A549 treated with GW870086 at 1 μM for 4 hours (cell line): ENCODE data around the gene HOXD12. TPM values are rescaled to one million over a fixed set of nuclear protein-coding genes. Genes with fewer than 3 reads are reported as not detected.

ENCODE experiments used
- total RNA-seq: library from RNA; stranded (reverse); fragments of 200-300 nt; extraction: Qiagen RNA extraction; gene quantifications from 5 replicates; pipeline ENCODE4 v1.2.3, GENCODE V29; 2022; ENCODE audit warnings: low read depth

Gene HOXD12
- not detected in 5 replicates for total RNA-seq

GRCh38 chr2:176099728-176100546, at the start of gene HOXD12:
Gene HOXD12, plus strand, starts transcription at chr2:176099795. Its CDS starts 7 bp downstream, at chr2:176099802.

GRCh38 chr2:176083796-176084261, 15.8 kb upstream of the HOXD12 start, which contains the start of gene EVX2:
Gene EVX2, minus strand, starts transcription at chr2:176083962. Its CDS starts 186 bp downstream, at chr2:176083776.

GRCh38 chr2:176092270-176093144, 7.1 kb upstream of the HOXD12 start, which contains the start of gene HOXD13:
Gene HOXD13, plus strand, starts transcription at chr2:176092721. Its CDS starts 170 bp downstream, at chr2:176092891.

GRCh38 chr2:176106581-176107539, 7.3 kb downstream of the HOXD12 start, which contains the start of gene HOXD11:
Gene HOXD11, plus strand, starts transcription at chr2:176107280. Its CDS starts 76 bp downstream, at chr2:176107356.

GRCh38 chr2:176115883-176116813, 16.6 kb downstream of the HOXD12 start, which contains the start of gene HOXD10:
Gene HOXD10, plus strand, starts transcription at chr2:176116778. Its CDS starts 56 bp downstream, at chr2:176116834.

GRCh38 chr2:176122683-176123410, 23.3 kb downstream of the HOXD12 start, which contains the start of gene HOXD9:
Gene HOXD9, plus strand, starts transcription at chr2:176122719. Its CDS starts 50 bp downstream, at chr2:176122769.

GRCh38 chr2:176128982-176129796, 29.6 kb downstream of the HOXD12 start, which contains the start of gene HOXD8:
Gene HOXD8, plus strand, starts transcription at chr2:176129705. Its CDS starts 662 bp downstream, at chr2:176130367.

GRCh38 chr2:176151442-176152287, 52.1 kb downstream of the HOXD12 start, which contains the start of gene HOXD4:
Gene HOXD4, plus strand, starts transcription at chr2:176151550. Its CDS starts 84 bp downstream, at chr2:176151634.

Other genes with a start within 250 kb of the HOXD12 start
- gene LNPK, start 97.5 kb upstream of the HOXD12 start, total RNA-seq = 8.3 to 15.2 TPM (median 13.6 TPM) in 5 replicates
- gene EVX2, start 15.8 kb upstream of the HOXD12 start, total RNA-seq = not detected in 5 replicates
- 0.16 to 0.35 TPM (median 0.19 TPM) in 5 replicates for gene HOXD13, start 7.1 kb upstream of the HOXD12 start, total RNA-seq
- gene HOXD11, start 7.5 kb downstream of the HOXD12 start, total RNA-seq = 6.5 to 7.7 TPM (median 6.6 TPM) in 5 replicates
- gene HOXD10, start 17.0 kb downstream of the HOXD12 start, total RNA-seq = 4.6 to 6.3 TPM (median 5.3 TPM) in 5 replicates
- gene HOXD9, start 22.9 kb downstream of the HOXD12 start, total RNA-seq = 0.78 to 1.7 TPM (median 1.2 TPM) in 5 replicates
- gene HOXD8, start 29.9 kb downstream of the HOXD12 start, total RNA-seq = 4.4 to 6.2 TPM (median 4.8 TPM) in 5 replicates
- gene HOXD4, start 51.8 kb downstream of the HOXD12 start, total RNA-seq = 0.27 to 0.71 TPM (median 0.47 TPM) in 5 replicates
- gene HOXD3, start 57.5 kb downstream of the HOXD12 start, total RNA-seq = 0.07 to 0.20 TPM (median 0.13 TPM) in 4 of 5 replicates, not detected in the other
- 0.10 to 0.22 TPM (median 0.20 TPM) in 4 of 5 replicates, not detected in the other for gene HOXD1, start 88.9 kb downstream of the HOXD12 start, total RNA-seq
- gene MTX2, start 169.6 kb downstream of the HOXD12 start, total RNA-seq = 39.7 to 44.5 TPM (median 42.4 TPM) in 5 replicates